Ecto neural progenitor cell (in vitro differentiated cells): ENCODE results near the gene BRD7.

Experiments used
- DNase-seq: peaks from one replicate; pipeline ENCODE4 v3.0.0-alpha.2; 2018; ENCODE audit warnings: low spot score

The BRD7 gene

DNA sequence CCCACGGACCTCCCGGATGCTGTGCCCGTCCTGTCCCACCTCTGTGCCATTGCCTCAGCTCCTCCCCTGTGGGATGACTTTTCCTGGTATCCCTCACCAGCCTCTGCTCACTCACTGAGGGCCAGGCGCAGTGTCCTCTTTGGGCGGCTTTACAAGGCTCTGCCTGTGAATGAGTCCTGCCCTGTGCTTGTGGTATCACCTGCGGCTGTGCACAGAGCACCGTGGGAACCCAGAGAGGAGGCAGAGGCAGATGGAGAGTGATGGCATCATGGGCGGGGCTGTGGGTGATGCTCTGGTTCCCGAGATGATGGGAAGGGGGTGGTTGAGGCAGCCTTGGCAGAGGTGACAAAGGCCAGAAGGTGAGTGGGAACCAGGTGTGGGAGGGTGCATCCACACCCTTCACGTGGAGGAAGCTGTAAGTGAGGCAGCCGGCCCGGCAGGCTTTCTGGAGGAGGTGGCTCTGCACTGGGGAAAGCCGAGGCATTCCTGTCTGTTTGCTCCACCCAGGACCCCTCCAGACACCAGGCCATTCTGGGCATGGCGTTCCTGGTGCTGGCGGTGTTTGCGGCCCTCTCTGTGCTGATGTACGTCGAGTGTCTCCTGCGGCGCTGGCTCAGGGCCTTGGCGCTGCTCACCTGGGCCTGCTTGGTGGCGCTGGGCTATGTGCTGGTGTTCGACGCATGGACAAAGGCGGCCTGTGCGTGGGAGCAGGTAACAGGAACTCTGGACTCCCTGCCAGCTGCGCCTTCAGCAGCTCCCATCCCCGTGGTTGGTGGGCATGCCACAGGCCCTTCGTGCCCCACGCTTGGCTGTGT is 78.6 kb downstream of the BRD7 start:
- DNase-seq = no peak

DNA sequence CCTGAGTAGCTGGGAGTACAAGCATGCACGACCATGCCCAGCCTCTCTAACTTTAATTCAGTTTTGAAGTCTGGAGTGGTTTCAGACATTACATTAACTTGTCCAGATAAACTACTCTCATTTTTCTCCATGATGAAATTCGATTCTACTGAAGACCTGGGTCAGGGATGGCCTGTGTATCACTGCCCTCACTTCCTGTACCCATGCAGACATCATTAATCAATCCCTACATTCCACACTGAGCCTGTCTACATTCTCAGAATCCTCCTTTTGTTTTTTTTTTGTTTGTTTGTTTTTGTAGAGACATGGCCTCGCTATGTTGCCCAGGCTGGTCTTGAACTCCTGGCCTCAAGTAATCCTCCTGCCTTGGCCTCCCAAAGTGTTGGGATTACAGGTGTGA is 79.9 kb downstream of the BRD7 start:
- DNase-seq = no peak

DNA sequence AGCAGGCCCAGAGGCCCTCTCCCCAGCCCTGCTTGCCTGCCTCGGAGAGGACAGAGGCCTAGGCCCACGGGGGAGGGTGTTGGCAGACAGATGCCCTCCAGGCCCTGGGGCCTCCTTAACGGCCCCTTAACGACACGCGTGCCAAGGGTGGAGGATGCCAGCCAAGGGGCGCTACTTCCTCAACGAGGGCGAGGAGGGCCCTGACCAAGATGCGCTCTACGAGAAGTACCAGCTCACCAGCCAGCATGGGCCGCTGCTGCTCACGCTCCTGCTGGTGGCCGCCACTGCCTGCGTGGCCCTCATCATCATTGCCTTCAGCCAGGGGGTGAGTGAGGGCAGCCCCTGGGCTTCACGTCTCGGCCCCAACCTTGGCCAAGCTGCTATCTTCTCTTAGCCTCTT is 80.8 kb downstream of the BRD7 start:
- DNase-seq = no peak

DNA sequence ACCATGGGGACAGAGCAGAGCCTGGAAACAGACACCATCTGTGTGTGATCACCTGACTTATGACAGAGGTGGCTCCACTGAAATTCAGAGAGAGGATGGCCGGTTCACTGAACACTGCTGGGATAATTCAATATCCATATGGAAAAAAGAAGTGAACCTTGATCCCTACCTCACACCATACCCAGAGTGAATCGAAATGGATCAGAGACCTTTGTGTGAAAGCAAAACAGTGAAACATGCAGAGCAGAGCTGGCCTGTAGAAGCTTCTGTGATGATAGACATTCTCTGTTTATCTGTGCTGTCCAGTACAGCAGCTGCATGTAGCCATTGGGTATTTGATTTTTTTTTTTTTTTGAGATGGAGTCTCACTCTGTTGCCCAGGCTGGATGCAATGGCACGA is 82.1 kb downstream of the BRD7 start:
- DNase-seq = no peak

DNA sequence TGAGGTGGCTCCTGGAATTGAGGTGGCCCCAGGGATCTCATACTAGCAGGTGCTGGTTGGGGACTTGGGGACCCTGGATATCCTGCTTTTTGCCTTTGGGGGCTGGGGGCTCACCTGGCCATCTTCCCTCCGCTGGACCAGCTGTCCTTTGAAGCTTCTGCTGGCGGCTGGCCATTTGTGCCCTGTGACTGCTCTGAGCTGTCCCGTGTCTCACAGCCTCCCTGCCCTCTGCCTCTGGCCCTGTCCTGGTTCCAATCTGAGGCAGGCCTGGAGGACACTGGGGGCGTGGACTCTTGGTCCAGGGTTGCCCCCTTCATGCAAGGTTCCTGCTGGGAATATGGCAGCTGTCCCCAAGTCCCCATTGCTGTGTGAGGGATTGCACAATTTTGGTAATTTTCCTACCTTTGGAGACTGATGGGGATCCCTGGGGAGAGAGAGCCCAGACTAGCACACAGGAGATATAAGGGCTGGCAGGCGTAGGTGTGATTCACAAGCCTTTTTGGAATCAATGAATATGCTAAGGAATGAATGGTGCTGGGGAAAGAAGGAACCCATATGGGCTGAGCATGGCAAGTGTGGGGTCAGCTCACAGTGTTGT is 83.3 kb downstream of the BRD7 start:
- DNase-seq = no peak

DNA sequence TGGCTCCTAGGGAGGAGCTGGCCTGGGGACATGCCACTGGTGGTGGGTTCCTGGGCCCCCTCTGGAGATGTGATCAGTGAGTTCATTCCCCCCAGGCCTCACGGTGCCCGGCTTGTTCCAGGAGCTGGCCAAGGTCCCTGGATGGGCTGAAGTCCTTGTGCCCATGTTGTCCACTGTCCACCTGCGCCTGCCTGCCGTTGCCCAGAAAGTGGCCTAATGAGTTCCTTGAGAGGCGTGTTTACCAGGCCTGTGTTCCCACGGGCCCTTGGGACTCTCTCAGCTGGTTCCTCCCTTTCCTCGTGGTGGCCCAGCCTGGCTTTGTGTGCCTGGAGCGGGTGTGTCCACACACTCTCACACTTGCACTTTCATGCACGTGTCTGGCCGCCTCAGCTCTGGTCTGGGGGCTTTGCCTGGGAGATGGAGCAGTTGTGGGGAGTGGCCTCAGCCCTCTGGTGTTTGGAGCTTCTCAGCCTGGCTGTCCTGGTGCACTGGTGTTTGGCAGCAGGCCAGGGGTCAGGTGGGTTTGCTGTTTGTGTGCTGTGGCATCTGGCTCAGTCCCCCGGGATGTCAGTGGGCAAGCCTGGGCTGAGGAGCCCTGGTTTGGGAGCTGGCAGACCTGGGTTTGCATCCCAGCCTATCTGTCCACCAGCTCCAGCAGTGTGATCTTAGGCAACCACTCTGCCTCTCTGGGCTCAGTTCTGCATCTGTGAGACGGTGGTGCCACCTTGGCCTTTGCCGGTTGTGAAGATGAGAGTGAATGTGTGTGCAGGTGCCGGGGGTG is 84.5 kb downstream of the BRD7 start:
- DNase-seq = no peak

DNA sequence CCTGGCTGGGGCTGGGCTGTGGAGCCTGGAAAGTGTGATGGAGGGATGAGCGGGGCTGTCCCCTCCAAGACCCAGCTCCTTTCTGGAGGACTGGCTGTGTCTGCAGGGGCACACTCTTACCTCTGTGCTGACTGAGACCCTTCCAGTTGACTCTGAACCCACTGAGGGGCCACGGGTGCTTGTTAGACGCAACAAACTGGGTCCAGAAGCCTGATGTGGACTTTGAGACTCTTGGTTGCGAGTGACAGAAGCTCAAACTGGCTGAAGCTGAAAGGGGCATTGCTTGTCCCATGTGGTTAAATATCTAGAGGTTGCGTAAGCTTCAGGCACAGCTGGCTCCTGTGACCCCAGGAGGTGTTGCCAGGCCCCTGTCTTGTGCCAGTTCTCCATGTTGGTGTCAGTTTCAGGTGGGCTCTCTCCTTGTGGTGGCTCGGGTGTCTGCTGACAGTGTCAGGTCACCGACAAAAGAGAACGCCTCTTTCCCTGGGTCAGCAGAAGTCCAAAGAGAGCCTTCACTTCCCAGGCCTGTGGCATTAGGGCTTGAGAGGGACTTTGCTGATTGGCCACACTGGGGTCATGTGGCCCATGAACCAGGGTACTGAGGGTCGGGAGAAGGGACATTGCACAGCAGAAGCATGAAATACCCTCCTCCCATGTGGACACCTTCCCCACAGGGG is 85.7 kb downstream of the BRD7 start:
- DNase-seq = no peak

DNA sequence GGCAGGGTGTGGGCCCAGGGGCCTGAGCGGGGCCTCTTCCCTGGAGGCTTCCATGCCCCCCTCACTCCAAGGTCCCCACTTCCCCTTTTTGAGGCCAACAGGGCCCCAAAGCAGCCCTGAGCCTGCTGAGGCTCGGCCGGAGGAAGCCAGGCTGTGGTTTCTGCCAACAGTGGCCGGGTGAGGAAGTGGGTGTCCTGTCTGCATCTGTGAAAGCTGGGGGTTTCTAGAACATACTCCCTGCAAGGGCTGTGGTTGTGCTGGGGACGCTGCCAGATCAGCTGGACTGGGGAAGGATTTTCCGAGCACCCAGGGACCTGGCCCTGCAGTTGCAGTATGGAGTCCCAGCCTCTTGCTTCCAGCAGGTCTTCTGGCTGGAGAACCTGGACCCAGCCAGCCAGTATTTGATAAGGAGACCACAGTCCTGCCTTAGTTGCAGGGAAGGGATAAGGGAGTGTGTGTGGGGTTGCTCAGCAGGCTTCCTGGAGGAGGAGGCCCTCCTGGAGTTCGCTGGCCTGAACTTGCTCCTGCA is 86.7 kb downstream of the BRD7 start:
- no peak for DNase-seq

DNA sequence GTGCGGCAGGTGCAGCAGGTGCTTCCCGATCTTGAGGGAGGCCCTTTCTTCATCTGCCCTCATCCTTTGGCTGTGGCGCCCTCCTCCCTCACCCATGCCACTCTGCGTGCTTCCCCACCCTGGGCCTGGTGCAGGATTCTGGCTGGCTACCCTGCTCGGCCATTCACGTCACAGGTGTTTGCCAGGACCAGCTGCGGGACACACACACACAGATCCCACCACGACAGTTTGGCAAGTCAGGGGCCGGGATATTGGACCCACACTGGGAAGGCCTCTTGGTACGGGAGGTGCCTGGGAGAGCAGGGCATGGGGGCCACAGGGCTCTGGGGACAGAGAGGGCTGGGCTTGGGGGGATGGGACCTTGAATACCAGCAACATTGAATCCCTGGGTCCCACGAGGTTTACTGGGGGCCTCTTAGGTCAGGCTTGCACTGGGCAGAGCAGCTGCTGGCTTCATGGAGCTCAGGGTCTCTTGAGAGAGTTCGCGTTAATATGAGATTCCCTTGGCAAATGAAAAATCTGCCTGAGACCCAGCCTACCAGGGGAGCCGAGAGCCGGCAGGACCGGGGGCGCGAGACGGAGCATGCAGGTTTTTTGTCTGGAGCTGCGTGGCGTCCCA is 87.3 kb downstream of the BRD7 start:
- DNase-seq = no peak

DNA sequence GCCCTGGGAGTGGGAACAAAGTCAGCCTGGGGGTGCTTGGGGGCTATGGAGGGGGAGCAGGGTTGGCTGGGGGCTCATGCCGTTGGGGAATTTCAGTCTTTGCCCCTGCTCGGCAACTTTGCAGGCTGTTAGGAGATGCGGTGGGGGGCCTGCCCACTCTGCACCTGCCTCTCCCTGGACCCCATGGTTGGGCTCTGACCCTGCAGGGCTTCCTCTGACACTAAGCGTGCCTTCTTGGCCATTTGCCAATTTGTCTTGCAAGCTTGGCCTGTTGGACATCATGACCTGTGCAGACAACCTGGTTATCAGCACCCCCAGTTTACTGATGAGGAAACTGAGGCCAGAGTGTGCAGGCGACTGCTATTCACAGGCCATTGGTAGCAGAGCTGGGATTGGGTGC is 87.9 kb downstream of the BRD7 start:
- DNase-seq = no peak

DNA sequence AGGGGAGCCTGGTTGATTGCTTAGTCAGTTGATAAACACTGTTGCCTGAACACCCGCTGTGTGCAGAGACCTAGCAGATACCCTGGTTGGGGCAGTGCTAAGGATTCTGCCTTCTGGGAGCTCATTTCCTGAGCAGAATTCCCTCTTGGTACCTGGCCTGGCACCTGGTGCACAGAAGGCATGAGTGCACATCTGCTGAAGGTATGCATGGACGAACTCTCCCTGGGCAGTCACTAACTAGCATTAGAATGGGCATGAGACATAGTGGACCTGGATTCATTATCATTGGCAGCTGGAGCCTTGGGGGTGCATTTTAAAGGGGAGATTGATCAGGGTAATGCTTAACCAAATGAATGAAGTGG is 89.3 kb downstream of the BRD7 start:
- no peak for DNase-seq

DNA sequence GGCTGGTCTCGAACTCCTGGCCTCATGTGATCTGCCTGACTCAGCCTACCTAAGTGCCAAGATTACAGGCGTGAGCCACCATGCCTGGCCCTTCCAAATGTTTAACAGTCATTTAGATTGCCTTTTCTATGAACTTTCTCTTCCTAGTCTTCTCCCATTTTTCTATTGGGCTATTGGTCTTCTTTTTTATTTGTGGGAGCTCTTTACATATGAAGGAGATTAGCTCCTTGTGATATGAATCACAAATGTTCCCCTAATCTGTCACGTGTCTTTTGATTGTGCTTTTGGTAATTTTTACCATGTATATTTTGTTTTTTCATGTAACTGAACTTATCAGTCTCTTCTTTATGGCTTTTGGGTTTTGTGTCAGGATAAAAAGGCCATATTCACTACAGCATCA is 90.5 kb downstream of the BRD7 start:
- DNase-seq = no peak

DNA sequence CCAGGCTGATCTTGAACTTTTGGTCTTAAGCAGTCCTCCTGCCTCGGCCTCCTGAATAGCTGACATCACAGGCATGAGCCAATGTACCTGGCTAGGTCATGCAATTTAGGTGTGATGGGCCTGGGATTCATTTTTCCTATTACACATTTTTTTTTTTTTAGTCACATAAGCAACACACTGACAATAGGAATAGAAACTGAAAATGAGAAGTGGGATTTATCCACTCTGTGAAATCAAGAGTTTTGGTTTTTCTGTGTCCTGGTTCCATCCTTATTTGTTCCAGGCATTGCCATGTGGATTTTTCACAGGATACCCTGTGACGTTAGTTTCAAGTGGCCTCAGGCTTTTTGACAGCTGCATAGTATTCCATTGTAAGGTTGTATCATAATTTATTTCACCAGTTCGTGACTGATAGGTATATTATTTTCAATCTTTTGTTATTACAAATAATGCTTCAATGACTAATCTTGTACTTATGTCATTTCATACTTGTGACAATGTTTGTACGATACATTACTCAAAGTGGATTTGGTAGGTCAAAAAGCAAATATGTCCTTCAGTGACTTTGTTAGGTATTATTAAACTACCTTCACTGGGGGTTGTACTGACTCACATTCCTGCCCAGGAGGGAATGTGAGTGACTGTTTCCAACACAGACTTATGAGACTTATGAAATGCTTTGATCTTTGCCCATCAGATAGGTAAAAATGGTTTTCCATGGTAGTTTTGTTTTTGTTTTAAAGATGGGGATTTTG is 91.8 kb downstream of the BRD7 start:
- DNase-seq = no peak

DNA sequence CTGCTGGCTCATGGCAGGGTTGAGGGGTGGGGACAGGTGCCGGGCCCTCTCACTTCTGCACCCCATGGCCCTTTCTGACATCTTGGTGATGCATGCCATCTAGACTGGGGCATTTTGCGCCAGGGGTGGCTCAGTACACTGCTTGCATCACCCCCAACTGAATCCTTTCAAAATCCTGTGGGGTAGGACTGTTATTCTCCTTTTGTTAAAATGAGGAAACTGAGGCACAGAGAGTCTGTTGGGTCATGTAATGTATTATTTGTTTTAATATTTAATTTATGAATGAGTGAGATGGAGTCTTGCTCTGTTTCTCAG is 92.5 kb downstream of the BRD7 start:
- DNase-seq = no peak

DNA sequence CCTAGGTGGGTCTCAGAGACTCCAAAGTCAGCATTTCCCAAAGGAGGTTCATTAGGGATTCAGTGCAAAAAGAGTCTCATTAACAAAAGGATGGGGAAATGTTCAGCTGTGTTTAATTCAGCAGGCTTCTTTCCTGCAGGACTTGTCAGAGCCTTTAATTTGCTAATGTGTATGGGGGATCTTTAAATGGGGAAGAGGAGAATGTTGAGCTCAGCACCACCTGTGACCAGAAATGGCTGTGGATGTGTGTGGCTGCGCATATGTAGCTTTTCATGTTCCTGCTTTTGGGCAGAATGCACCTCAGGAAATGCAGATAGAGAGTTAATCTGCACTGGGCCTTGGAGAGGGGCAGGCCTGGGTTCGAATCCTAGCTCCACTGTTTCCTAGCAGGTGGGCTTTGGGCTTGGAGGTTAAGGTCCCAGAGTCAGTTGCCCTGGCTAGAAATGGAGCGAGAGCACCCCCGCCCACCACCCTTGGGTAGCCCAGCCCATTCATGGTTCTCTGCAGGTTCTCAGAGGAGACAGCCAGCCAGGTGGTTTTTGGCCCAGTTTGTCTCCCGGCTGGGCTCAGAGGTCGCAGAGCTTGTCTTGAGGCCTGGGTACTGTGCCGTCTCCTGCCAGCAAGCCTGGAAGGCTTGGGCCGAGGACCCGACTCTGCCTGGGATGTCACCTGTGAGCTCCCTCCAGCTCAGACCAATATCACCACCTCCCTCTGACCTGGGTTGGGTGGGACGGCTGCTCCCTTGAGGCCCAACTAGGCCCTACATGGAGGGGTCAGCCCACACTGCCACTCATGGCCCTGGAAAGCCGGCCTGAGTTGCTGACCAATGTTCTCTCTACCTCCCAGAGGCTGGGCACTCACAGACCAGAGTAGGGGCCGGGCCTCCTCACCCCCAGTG is 93.1 kb downstream of the BRD7 start:
- no peak for DNase-seq

DNA sequence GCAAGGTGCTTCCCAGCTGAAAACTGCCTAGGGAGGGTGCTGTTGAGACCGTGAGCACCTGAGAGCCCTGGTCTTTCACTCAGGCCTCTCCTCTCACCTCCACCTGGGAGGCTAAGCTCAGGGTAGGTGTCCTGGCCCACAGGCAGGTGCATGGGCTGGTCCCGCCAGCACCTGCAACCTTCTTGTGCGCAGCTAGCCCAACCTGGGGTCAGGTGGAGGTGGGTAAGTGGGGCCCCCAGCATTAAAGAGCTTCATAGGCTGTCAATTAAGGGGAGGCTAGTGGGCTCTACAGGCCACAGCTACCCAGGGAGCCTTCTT is 93.7 kb downstream of the BRD7 start:
- DNase-seq = no peak

DNA sequence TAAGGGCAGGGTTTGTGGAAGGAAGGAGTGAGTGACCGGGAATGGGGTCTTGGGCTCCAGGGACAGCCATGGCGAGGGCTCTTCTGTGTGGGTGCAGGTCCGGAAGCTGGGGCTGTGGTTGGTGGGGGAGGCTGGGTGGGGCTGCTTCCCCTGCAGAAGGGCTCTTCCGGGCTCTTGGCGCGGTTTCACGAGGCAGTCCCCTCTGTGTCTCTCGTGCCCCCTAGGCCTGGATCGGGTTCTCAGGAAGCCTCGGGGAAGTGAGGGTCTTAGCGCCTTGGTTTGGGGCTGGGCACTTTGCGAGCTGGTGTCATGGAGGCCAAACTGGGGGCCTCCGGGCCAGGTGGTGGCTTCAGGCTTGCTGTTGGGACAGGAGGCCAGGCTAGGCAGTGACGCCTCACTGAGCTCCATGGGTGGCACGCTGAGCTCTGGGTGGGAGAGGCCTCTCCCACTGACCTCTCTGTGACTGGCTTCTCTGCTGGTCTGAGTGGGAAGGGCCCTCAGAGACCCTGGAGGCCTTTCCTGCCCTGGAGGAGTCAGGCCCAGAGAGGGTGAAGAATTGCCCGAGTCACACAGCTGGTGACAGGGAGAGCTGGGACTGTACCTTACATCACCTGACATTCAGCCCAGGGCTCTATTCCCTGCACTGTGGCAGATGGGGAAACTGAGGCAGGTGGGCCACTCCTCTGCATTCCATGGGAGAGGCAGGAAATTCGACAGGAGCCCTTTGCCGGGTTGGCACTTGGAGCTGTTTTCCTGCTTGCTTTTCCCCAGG is 94.3 kb downstream of the BRD7 start:
- no peak for DNase-seq

DNA sequence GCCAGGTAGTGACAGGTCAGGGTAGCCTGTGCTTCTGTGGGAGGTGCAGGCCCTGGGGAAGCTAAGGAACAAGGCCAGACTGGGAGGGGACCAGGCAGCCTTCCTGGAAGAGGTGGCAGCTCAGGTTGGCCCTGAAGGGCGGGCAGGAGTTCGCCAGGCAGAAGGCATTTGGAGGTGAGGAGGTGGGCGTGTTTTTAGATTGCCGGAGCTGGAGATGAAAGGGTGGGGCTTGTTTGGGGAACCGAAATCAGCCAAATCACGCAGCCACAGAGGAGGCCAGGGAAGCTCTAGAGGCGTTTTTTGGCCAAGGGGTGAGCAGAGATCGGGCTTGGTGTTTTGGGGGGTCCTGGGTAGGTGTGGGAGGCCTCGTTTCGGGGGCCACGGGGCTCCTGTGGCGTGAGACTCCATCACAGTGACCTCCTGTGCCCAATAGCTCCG is 94.9 kb downstream of the BRD7 start:
- no peak for DNase-seq

DNA sequence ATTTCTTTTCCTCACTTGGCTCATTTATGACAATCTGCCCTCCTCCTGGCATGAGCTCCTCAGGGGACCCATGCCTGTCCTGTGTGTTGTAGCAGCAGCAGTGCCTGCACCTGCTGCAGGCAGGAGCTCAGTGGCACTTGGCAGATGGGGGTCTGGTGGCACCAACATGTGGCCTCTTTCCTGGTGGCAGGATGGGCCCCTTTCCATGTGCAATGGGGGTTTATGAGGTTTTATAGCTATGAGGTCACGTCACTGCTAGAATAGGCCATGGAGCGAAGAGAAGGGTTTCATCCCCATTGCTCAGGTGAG is 95.5 kb downstream of the BRD7 start:
- no peak for DNase-seq
